GM21526 (cell line): ENCODE data around the gene SPCS3.
"Not testable (repeated sequence)": the region's sequence is repeated elsewhere in the genome, so short reads cannot be mapped to it uniquely, and the experiment has no call there.

ENCODE experiments used
- ATAC-seq: cut with Tn5 transposase; IDR thresholded peaks from one replicate; pipeline ENCODE4 v1.9.1; 2021; ENCODE audit warnings: moderate library complexity; ENCODE audit not compliant: unreplicated experiment, low FRiP score

Gene SPCS3

DNA sequence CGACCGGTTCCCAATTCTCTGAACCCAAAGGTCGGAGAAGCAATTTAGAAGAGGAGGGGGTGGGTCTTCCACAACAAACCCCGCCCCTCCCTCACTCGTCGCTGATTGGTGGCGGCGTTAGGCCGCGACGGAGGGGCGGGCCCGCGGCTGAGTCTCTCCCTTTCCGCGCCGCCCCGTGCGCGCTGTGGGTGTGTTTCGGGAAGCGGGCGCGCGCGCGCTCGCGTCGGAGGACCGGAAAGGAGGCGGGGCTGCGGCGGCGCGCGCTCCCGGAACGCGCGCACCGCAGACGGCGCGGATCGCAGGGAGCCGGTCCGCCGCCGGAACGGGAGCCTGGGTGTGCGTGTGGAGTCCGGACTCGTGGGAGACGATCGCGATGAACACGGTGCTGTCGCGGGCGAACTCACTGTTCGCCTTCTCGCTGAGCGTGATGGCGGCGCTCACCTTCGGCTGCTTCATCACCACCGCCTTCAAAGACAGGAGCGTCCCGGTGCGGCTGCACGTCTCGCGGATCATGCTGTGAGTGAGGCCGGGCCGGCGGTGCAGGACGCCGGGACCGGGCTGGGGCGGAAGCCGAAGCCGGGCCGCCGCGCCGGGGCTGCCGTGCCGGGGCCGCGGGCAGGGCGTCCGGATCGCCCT, at the start of gene SPCS3:
Gene SPCS3, plus strand, starts transcription at position 263 of the 636 bp plus-strand sequence. Its CDS starts 111 bp downstream, at position 374.
- peak; percentile 91 for ATAC-seq

DNA sequence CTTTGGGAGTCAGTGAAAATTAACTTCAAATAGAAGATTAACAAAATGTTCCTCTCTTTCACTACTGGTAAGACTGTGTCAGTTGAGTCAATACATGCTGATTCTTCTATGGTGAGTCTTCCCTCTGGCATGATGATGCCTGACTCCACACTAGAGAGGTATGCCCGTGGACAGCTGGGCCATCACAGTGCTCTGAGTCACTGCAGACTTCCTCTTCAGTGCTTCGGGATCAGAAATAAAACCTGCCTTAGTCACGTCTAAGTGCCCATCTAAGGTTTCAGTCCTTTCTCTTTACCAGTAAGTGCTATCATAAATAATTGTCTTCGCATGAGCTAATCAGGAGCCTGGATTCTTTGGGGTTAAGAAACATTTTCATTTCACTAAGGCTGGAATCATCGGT, 49.1 kb upstream of the SPCS3 start:
- no peak for ATAC-seq

DNA sequence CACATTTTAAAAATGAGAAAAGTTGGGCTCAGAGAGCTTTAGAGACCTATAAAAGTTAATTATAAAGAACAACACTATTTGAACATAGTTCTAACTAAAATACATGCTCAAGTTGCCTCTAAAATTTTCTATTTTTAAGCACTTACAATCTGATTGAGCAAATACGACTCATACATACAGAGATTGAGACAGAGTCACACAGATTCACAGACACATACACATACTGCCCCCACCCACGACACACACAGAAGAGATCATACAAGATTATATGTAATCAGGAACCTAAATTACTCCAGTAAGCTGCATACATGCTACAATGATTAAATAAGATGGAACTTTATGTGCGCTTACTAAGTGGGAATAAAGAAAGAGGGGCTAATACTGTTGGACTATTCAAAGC, 48.0 kb upstream of the SPCS3 start:
- ATAC-seq = no peak

DNA sequence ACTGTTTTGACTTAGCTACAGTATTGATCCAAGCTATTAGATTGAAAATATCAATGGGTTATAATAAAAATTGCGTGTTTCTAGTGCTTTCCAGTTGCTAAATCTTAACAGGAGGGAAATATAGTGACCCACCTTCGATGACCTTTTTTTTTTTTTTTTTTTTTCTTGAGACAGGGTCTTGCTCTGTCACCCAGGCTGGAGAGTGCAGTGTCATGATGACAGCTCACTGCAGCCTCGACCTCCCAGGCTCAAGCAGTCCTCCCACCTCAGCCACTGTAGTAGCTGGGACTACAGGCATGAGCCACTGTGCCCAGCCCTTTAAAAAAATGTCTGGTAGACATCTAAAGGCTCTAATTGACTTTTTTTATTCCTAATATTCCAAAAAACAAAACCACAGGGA, 47.0 kb upstream of the SPCS3 start:
- no peak for ATAC-seq

DNA sequence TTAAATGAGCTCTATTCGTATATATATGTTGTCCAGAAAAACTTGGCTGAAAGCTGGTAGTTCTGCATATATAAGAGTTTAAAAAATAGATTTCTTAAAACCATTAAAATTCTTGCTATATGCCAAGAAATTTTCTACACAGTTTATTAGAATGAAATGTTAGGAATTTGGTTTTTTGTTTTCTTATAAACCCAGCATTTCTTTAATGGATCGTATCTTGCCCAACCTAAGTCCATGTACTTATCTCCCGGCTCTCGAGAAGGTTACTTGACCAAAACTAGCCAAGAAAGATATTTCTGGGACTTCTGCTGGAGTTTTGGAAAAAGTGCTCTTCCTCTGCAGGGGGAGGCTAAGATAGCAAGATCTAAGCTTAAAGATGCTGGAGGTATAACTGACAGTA, 46.0 kb upstream of the SPCS3 start:
- no peak for ATAC-seq

DNA sequence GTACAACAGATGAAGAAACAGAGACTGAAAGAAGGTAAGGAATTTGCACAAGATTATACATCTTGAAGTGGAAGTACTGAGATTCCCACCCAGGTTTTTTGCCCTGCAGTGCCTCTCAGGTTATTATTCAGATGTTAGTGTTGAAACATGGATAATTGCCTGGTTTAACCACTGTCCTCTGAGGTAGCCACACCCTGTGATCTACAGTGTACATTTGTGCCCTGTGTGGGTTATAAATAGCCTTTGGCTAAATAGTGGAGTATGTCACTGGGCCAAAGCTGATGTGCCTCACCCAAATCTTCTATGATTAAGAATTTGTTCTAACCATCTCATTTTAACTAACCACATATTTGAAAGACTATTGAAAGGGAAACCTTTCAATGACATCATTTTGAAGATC, 45.3 kb upstream of the SPCS3 start:
- ATAC-seq = no peak

DNA sequence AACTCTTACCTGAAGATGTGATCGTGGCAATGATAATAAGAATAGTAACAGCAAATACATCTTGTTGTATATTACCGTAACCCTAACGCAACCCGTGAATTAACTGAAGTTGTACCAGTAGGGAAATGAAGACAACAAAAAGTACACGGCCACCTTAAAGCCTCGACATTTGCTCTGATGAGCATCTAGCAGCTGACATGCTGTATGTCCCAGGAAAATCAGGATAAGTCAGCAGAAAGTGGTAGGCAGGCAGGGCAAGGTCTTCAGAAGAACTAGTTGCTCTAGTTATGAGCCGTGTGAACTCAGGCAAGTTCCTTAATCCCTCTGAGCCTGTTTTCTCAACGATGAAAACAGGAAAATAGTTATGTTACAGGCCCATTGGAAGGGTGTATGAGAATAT, 43.1 kb upstream of the SPCS3 start:
- no peak for ATAC-seq

DNA sequence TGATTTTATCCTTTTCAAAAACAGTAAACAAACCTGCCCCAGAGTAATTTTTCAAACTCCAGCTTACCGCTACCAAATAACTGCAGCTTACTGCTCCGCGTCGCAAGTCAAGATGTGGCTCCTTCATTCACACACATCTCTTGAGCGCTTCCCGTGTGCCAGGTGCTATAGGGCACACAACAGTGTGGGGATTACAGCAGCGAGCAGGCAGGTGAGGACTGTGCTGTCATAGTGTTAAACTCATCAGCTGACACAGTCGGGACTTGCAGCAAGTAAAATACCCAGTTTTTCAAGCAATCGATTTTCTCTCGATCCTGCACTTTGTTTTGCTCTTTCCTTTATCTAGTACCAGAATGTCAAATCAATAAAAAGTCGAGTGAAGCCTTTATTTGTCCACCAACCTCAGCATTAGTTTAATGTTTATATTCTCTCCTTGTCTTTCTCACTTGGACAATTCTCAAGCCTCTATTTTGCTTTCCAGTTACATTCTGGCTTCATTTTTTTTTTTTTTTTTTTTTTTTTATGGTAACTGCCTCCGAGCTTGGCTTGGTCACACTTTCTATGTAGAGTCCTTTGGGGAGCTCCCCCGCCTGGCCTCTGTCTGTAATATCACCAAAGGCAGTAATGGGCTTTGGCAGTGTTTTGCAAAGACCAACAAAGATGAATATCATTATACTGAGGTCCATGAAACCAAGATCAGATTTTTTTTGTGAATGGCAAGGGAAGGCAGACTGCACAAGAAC, 42.4 kb upstream of the SPCS3 start:
- ATAC-seq = peak; percentile 98

DNA sequence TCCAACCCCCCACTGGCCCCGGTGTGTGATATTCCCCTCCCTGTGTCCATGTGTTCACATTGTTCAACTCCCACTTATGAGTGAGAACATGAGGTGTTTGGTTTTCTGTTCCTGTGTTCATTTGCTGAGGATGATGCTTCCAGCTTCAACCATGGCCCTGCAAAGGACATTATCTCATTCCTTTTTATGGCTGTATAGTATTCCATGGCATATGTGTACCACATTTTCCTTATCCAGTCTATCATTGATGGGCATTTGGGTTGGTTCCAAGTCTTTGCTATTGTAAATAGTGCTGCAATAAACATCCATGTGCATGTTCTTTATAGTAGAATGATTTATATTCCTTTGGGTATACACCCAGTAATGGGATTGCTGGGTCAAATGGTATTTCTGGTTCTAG, 40.2 kb upstream of the SPCS3 start:
- not testable (repeated sequence) for ATAC-seq

DNA sequence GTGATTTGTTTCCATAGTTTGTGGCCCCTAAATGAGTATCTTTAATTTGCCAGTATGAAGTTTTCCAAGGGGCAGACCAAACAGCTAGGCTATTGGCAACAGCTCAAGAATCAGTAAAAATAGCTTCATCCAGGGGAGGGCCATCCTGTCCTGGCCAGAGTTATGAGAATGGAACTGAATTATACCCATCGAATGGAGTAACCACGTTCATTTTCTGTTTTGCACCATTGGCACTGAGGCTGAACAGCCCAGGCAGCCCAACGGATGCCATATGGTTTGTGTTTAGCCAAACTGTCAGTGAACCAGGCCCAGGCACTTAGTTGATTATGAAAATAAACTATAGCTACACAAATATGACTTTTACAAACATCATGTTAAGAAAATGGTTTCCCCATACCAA, 33.0 kb upstream of the SPCS3 start:
- ATAC-seq = no peak

DNA sequence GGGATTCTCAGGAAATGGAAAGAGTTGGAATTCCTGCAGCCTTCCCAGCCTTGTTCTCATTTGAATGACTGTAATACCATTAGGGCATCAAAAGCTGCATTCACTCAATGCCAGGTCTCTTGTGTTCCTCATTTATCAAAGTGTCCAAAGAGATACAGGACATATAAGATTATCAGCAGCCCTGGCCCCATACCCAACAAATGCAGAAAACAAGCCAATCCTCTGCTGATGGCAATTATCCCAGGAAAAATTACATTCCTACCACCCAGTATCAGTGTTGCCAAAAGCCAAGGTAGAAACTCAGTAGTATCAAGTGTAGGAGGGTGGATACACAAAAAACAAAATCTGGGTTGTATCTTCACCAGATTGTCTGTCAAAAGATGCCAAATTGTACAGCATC, 32.2 kb upstream of the SPCS3 start:
- no peak for ATAC-seq

DNA sequence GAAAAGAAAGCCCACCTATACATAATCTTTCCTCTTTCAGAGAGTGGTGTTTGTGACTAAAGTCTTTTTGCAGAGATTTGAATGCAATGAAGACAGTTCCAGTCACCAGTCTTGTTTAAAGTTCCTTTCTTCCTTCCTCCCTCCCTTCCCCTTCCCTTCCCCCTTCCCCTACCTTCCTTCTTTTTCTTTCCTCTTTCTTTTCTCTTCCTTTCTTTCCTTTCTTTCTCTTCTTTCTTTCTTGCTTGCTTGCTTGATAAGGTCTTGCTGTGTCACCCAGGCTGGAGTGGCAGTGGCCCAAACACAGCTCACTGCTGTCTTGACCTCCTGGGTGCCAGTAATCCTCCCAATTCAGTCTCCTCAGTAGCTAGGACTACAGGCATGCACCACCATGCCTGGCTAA, 31.7 kb upstream of the SPCS3 start:
- ATAC-seq = no peak

DNA sequence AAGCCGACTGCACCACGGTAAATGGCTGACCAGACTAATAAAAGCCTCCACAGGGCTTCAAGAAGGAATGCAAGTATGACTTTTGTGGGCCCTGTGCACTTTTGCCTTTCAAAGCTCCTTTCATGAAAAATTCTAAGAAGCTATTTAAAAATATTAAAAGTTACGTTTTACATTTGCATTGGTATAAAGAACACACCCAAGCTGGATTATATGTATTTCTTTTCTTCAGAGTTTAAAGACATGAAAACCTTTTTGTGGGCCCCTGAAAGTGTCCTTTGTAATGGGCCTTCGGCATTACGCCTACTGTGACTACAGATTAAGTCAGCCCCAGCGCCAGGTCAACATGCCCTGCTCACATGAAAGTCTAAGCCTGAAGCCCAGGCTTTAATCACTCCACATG, 30.2 kb upstream of the SPCS3 start:
- ATAC-seq = no peak

DNA sequence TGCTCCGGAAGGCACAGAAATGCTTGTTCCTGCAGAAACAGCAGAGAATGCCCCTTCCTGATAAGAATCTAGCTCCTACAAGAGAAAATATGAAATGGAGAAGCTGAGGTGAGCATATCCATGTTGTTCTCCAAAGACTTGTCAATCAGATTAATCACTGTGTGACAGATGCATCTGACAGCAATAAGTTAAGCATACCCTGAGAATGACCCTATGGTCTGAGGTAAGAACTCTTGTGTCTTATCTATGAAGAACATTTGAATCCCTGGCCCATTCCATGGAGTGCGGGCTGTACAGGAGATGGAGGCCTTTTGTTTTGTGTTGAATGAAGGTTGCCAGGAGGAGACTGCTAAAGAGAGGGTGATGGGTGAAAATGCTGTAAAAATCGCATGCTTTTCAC, 29.2 kb upstream of the SPCS3 start:
- no peak for ATAC-seq

DNA sequence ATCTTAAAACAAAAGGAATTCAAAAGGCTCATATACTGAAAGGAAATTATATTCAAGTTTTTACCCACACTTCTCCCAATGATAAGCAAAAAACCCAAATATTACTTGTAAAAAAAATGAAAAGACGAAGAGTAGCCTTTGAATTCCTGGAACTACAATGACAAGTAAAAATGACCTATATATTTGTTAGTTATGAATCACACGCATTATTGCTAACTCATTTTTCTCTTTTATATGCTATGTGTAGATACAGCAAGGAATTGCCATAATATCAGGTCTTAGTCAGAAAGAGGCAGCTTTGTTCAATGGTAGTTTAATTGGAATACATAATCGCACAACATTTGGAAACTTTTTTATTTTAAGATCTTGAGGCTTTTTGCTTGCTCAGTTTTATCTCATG, 28.0 kb upstream of the SPCS3 start:
- ATAC-seq = no peak

DNA sequence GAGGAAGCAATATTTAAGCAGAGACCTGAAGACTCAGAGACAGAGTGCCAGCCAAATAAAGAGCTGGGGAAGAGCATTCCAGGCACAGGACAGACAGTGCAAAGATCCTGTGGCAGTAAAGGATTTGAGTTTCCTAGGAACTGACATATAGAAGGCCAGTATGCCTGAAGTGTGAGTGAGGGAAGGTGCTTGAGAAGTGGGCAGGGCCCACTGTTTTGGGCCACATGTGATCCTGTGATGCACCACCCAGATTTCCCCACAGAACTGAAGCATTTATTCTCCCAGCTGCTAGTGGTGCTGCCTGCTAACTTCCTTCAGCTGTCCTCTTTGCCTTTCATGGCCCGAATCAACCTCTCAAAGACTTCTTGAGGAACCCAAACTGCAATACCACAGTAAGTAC, 26.8 kb upstream of the SPCS3 start:
- no peak for ATAC-seq

DNA sequence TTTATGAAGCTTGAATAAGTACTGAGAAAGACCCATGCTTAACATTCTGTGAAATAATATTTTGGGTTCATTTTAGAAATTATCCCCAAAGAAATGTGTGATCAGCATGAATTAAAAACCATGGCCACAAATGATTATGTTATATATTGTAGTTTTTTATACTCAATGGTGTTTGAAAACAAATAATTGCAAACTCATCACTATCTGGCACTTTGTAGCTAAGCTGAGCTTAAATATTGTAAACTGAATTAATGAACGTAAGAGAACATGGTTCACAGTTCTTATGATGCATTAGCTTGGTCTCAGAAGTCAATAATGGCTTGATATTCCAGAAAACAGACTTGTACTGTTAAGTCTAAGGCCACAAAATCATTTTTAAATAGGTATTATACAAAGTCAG, 26.1 kb upstream of the SPCS3 start:
- no peak for ATAC-seq

DNA sequence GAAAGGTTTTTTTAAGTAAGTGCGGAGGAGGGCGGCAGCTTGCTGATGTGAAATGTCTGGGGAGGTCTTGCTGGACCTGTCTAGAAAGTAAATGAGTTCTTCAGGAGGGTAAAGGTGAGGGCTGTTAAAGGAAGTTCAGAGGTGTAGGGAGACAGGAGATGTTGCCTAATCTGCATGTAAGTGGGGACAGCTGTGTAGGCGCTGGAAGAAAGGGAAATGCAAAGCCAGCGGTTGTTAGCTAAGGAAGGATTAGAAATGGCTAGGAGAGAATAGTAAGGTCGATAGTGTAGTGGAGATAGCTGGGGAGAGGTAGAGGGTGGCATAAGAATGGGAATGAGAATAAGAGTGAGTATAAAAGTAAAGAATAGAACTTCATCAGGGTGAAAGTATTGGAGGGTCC, 23.9 kb upstream of the SPCS3 start:
- not testable (repeated sequence) for ATAC-seq

DNA sequence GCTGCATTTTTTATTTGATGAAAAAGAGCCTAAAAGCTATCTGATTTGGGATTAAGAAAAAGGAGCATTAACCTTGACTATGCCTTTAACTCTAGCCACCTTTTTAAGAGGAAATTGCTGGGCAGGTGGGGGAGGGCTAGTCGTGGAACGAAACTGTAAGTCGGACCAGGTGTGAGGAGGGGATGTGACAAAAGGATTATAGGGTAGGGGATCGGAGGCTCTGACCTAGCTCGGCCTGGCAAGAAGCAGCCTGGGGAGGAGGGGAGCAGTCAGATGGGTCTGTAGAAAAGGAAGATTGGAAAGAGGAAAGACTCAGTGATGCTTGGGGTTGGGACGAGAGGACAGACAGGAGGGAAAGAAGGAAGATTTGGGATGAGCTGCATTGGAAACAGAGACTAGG, 21.1 kb upstream of the SPCS3 start:
- no peak for ATAC-seq

DNA sequence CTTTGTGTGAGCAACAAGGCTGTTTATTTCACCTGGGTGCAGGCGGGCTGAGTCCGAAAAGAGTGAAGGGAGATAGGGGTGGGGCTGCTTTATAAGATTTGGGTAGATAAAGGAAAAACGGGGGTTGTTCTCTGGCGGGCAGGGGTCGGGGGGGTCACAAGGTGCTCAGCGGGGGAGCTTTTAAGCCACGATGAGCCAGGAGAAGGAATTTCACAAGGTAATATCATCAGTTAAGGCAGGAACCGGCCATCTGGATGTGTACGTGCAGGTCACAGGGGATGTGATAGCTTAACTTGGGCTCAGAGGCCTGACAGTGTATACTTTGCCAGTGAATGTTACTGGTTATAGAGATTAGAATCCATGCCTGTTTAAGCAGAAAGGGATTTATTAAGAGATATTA, 19.7 kb upstream of the SPCS3 start:
- ATAC-seq = no peak

DNA sequence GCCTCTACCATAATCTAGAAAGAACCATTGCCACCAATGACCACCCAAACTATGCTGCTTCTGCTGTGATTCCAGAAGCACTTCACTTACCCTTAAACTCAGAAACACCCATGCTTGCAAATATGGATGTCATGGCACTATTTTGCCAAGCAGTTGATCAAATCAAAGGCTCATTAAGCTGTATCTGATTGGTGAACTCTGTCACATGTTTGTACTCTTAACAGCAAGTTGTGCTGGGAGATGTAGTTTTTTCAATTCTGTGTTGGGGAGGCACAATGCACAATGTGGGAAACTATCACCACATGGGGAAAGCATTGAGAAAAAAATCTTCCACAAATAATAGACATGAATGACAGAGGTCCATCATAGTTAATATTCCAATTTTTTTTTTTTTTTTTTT, 19.2 kb upstream of the SPCS3 start:
- ATAC-seq = no peak
